ENCODE results near the gene ARL13A.

GRCh38 chrX:100976211-100976610, 6.7 kb downstream of the ARL13A start:
- TF ChIP-seq POLR2A (IDR thresholded peaks at IDR 0.05) (no peak), CTCF (IDR thresholded peaks at IDR 0.05) (no peak), EP300 (IDR thresholded peaks at IDR 0.05; ENCODE audit: low read depth) (no peak)

All from transverse colon (tissue), 3 donors.